Gastrocnemius medialis (tissue), 4 donors: ENCODE results near the gene CPSF2. TPM values are rescaled to one million over a fixed set of nuclear protein-coding genes. Genes with fewer than 3 reads are reported as not detected.

Experiments
- ATAC-seq, 2 donors: fragments of 150-250 bp; one replicate each; pipeline ENCODE4 v1.9.1; 2016
- DNase-seq, 2 donors: peaks; one replicate each; pipeline ENCODE4 v3.0.0-alpha.2; 2019
- H3K27ac ChIP-seq, 4 donors: fragments of 200-600 bp; sonication (generic); 1 replicate in 1 of 4; 2 replicates in 3 of 4; pipeline ENCODE4 v1.5.1; 2016 to 2018; ENCODE audit warnings: mild to moderate bottlenecking in 2 of 4, moderate library complexity in 1 of 4
- H3K27me3 ChIP-seq, 3 donors: fragments of 200-600 bp; sonication (generic) in 2 of 3; 1 replicate in 1 of 3; 2 replicates in 2 of 3; pipeline versions ENCODE4 v1.5.1 to v1.6.0; 2016 to 2019; ENCODE audit warnings: mild to moderate bottlenecking in 1 of 3, moderate library complexity in 1 of 3
- H3K36me3 ChIP-seq, 2 donors: fragments of 200-600 bp; sonication (generic) in 1 of 2; one replicate each; pipeline ENCODE4 v1.5.1; 2017 to 2018
- H3K4me1 ChIP-seq, 2 donors: fragments of 200-600 bp; sonication (generic) in 1 of 2; one replicate each; pipeline ENCODE4 v1.5.1; 2016 to 2017; ENCODE audit warnings: mild to moderate bottlenecking in 2 of 2
- H3K4me3 ChIP-seq, 4 donors: fragments of 200-600 bp; sonication (generic) in 3 of 4; 1 replicate in 1 of 4; 2 replicates in 3 of 4; pipeline ENCODE4 v1.5.1; 2016 to 2019; ENCODE audit warnings: mild to moderate bottlenecking in 2 of 4
- H3K9me3 ChIP-seq, 3 donors: fragments of 200-600 bp; sonication (generic) in 2 of 3; 1 replicate in 1 of 3; 2 replicates in 2 of 3; pipeline ENCODE4 v1.5.1; 2016 to 2019
- CTCF ChIP-seq, 5 experiments: fragments of 450-650 bp in 3 of 5; fragments of 200-600 bp in 2 of 5; sonication (generic) in 2 of 5; IDR thresholded peaks in 4 of 5; conservative IDR thresholded peaks in 1 of 5; 1 replicate in 4 of 5; 2 replicates in 1 of 5; pipeline ENCODE4 v1.5.1; 2016 to 2019; ENCODE audit warnings: antibody characterized with exemption in 5 of 5, mild to moderate bottlenecking in 3 of 5, moderate library complexity in 3 of 5
- POLR2A ChIP-seq, 2 donors: fragments of 450-650 bp; IDR thresholded peaks; one replicate each; pipeline ENCODE4 v1.6.1; 2017; ENCODE audit warnings: antibody characterized with exemption in 2 of 2, mild to moderate bottlenecking in 2 of 2, moderate library complexity in 2 of 2
- in situ Hi-C, 4 donors: fragments of 200-750 bp; cut with MboI; loops; one replicate each; pipeline versions ENCODE4 v1.15.0 to v1.8.0; 2017; ENCODE audit warnings: low sequenced_read_pairs in 4 of 4
- intact Hi-C: fragments of 100-400 bp; cut with DNase I; formaldehyde crosslinking; loops from one replicate; pipeline ENCODE4 v1.15.1; 2023; ENCODE audit warnings: low total_unique reads
- total RNA-seq, 4 donors: library from RNA; depleted of rRNA; stranded (reverse); fragments of >200 nt; gene quantifications; one replicate each; pipeline versions ENCODE4 v1.1.0 to v1.2.3, GENCODE V29; 2016

Gene CPSF2
- total RNA-seq = 100 to 1,000 TPM in 1 of 4 donors, 10 to 100 TPM in 3; 52.2 to 146 (median 58.6) TPM

GRCh38 chr14:92121670-92122350 lies at the start of gene CPSF2, which contains the start of gene NDUFB1:
CPSF2 (plus strand) TSS chr14:92121969; CDS start chr14:92130985, 9,016 bp downstream.
NDUFB1 (minus strand) TSS chr14:92121706; CDS start chr14:92117637, 4,069 bp downstream.
- no peaks in the 10 kb centered on the region for H3K27me3 ChIP-seq
- no peaks in the 10 kb centered on the region for H3K9me3 ChIP-seq
- in situ Hi-C loops (loop anchor here in 1 of 4 donors (25.0 kb wide), 2 partner anchors 610 to 665 kb away; partner anchors contain the start of genes GOLGA5 and PPP4R3A), intact Hi-C loops (loop anchor here (1.0 to 10.0 kb wide), 3 partner anchors 16 to 673 kb away; partner anchors contain the start of genes ATXN3 and GOLGA5)
- H3K4me3 ChIP-seq = peak within 1 kb of the TSS; percentile 84 to 95 (median 91)
- peaks cover 37 to 41% of the 10 kb centered on the region in 2 donors for H3K4me1 ChIP-seq
- H3K27ac ChIP-seq = peak within 1 kb of the TSS; percentile 92 to 99 (median 96)
- DNase-seq (peak; percentile 76 to 80), ATAC-seq (peak; percentile 91 to 93)
- peak in 3 of 5 experiments; percentile 25 to 46 (median 39) for TF ChIP-seq CTCF (IDR thresholded peaks at IDR 0.05 in 4 of 5, conservative IDR thresholded peaks at IDR 0.05 in 1 of 5)
- TF ChIP-seq POLR2A (IDR thresholded peaks at IDR 0.05) = peak; percentile 59 to 67
- peaks cover 0 to 17% of the 10 kb centered on the region in 2 donors for H3K36me3 ChIP-seq

- Histone ChIP-seq H3K27ac (no peak overlapping the region), H3K9me3 (no peaks in the 10 kb centered on the region), H3K4me3 (no peak overlapping the region), H3K4me1 (no peaks in the 10 kb centered on the region), H3K27me3 (no peaks in the 10 kb centered on the region), H3K36me3 (peaks cover 0 to 56% of the 10 kb centered on the region in 2 donors)
- intact Hi-C loops = no loop called here
- in situ Hi-C loops = no loop called here
- no peak for TF ChIP-seq POLR2A (IDR thresholded peaks at IDR 0.05)
- no peak for TF ChIP-seq CTCF (IDR thresholded peaks at IDR 0.05 in 4 of 5, conservative IDR thresholded peaks at IDR 0.05 in 1 of 5)
- ATAC-seq (no peak), DNase-seq (no peak)
Measured at GRCh38 chr14:92074555-92074954, 47.2 kb upstream of the CPSF2 start.

DNA sequence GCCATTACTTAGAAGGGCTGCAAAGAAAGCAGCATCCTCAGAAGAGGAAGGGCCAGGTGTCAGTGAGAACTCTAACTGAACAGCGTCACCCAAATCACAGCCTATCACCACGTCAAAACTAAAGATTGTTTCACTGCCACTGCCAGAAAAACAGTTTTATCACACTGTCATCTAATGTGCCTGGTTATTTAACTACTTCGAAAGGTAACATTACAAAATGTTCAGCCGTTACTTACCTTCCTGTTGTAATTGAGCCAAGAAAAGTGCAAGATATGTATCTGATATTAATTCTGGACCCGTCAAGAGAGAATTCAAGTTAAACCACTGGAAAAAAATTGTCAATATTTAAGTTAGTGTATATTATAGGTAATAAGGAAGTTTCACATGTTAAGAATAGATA lies 33.3 kb upstream of the CPSF2 start:
- no peaks in the 10 kb centered on the region for H3K27me3 ChIP-seq
- H3K27ac ChIP-seq = no peak overlapping the region
- no peak overlapping the region for H3K4me3 ChIP-seq
- in situ Hi-C loops = no loop called here
- DNase-seq (no peak), ATAC-seq (no peak)
- intact Hi-C loops = no loop called here
- peaks cover 0 to 59% of the 10 kb centered on the region in 2 donors for H3K36me3 ChIP-seq
- H3K9me3 ChIP-seq = no peaks in the 10 kb centered on the region
- no peaks in the 10 kb centered on the region for H3K4me1 ChIP-seq
- TF ChIP-seq CTCF (IDR thresholded peaks at IDR 0.05 in 4 of 5, conservative IDR thresholded peaks at IDR 0.05 in 1 of 5) (no peak), POLR2A (IDR thresholded peaks at IDR 0.05) (no peak)

GRCh38 chr14:92093320-92093719 lies 28.4 kb upstream of the CPSF2 start:
- in situ Hi-C loops = no loop called here
- TF ChIP-seq CTCF (IDR thresholded peaks at IDR 0.05 in 4 of 5, conservative IDR thresholded peaks at IDR 0.05 in 1 of 5) (no peak), POLR2A (IDR thresholded peaks at IDR 0.05) (no peak)
- no peak for DNase-seq
- no peak for ATAC-seq
- H3K27me3 ChIP-seq = no peaks in the 10 kb centered on the region
- no peaks in the 10 kb centered on the region for H3K4me1 ChIP-seq
- peaks cover 0 to 58% of the 10 kb centered on the region in 2 donors for H3K36me3 ChIP-seq
- no peaks in the 10 kb centered on the region for H3K9me3 ChIP-seq
- no peak overlapping the region for H3K4me3 ChIP-seq
- intact Hi-C loops = no loop called here
- no peak overlapping the region for H3K27ac ChIP-seq
